CD4-positive, alpha-beta T cell treated with Interleukin-10 for 1 hour (primary cell): ENCODE results near the gene TUNAR.

Experiments used
- DNase-seq: peaks from one replicate; pipeline ENCODE4 v3.0.0-alpha.2; 2020

Gene TUNAR

DNA sequence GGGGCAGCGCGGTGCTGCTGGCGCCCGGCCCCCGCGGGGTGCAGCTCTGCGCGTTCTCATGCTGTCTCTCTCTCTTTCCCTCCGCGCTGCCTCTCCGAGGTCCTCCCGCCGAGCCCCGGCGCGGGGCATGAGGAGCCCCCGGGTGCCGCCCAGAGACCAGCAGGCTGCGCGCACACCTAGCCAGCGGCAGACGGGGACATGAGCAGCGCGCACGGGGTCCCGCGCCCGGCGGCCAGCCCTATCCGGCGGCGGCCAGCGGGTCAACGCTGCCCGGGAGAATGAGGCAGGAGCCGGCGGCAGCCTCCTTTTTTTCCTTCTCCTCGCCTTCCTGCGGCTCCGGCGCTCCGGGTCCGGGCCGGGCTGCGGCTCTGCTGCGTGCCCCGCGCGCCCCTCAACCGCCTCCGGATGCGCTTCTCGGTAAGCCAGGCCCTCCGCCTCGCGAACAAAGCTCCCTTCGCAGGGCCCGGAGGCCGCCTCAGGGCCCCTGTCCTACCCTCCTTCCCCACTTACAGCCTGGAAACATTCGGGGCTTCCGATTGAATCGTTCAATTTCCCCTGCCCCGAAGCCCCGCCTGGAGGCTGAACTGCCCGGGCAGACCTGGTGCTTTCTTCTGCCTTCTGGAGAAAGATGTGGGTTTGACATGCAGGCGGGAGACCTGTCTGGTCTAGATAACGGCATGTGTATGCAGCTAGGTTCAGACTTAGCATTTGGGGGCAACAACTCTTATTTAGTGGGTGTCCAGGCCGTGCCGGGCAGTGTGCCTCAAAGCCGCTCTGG is at the start of gene TUNAR:
TSS of gene TUNAR (plus strand) at position 72 of the 778 bp plus-strand sequence.
- no peak for DNase-seq

DNA sequence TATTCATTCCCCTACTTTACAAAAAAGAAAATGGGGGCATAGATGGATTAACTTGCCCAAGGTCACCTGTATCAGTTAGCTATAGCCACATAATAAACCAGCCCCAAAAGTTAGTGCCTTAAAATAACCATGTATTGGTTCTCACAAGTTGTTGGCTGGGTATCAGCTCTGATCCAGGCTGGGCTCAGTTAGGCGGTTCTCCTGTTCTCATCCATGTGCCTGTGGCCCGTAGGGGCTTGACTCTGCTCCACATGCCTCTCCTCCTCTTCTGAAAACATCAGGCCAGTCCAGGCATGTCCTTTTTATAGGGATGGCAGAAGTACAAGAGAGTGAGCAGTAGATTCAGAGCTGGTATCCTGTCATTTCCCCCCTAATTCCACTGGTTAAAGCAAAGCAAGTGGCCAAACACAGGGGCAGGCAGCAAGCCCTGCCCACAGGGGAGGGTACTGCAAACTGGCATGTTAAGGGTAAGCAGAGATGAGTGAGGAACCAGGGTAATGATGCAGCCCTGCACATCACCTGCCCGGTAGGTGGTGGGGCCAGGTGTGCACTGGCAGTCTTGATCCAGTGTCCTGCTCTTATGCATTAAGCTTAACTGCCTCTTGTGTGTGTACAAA is 47.9 kb upstream of the TUNAR start:
- DNase-seq = no peak

DNA sequence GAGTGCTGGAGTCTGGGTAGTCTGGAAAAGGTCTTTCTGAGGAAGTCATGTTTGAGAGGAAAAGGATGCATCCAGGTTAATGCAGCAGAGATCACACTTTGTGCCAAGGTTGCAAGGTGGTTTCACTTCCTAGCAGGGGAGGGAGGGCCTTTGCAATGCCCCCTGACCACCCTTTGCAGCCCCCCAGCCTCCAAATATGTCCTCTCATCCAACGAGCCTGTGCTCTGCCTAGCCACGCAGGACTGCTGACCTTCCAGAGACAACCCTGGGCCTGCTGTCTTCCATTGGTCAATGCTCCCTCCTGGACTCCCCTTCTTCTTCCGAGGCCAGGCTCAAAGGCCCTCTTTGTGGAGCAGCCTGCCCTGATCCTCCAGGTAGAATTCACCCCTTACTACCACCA is 47.3 kb upstream of the TUNAR start:
- DNase-seq = no peak

DNA sequence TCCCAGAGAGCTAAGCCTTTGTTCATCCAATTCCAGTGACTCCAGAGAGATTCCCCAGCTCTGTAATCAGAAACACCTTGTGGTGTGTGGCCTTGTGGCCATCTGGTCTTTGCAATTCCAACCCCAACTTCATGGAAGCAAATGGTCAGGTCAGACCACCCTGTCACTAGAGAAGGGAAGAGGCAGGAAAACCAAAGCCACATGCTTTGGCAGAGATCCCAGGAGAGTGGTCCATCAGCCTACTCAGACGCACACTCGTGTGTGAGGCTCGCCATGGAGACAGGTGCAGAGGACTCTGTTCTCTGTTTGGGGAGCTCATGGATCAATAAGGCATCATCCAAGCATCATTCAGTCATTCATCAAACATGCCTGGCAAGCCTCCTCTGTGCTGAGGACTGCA is 46.2 kb upstream of the TUNAR start:
- no peak for DNase-seq

DNA sequence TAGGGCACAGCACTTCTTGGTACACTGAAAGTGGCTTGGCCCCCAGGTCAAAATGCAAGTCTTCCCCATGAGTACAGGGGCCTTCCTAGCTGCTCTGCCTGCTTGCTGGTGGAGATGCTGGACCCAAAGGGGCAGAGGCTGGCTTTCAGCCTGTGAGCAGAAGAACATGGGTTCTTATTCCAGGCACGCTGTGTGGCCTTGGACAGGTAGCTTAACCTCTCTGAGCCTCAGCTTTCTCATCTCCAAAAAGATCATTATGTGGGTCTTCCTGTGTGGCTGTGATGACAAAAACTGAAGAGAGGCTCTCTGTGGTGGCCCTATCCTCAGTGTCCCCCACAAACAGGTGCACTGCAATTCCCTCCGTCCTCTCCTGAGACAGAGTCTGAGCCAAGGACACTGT is 45.6 kb upstream of the TUNAR start:
- DNase-seq = no peak

DNA sequence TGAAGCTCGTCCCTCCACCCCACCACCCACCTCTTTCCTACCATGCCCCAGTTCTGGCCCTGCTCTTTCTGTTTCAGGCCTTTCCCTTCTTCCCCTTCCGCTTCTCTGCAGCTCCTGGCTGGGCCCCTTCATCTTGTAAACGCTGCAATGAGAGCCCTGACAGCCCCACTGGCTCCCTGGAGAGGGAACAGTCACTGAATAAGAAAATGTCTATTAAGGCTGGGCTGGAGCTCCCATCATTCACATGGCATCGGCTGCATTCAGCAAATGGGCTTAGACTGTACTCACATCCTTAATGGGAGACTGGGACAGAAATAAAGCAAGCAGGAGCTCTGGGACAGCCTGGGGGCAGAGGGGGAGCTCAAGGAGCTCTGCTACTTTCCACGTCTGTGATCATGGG is 45.2 kb upstream of the TUNAR start:
- DNase-seq = no peak

DNA sequence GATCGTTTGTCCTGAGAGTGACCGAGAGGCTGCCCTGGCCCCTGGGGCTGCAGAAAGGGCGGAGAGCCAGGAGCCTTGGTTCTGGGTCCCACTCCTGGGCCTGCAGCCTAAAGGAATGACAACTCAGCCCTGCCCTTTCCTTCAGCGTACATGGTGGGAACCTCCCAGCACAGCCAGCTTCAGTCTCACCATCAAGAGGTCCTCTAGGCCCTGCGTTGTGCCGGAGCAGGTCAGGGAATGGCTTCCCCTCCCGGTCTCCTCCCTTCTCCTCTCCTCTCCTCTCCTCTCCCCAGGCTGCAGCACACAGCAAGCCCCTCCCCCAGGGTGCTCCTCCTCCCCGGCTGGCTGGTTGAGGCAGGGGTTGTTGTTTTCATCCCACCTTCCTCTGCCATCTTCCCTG is 44.6 kb upstream of the TUNAR start:
- DNase-seq = no peak

DNA sequence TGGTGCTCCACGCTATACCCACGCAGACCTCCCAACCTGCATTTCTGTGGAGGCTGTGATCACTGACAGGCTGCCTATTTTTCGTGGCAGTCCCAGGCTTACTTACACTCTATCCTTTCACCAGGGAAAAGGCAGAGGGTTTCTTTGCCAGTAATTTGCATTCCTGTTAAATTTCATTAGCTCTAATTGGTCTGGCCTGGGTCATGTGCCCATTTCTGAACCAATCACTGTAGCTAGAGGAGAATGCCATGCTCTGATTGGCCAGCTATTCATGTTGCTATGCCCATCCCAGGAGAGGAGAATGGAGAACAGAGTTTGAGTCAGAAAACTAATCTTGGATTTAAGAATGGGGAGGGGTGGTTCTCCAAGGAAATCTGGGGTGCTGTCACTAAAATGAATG is 43.2 kb upstream of the TUNAR start:
- no peak for DNase-seq

DNA sequence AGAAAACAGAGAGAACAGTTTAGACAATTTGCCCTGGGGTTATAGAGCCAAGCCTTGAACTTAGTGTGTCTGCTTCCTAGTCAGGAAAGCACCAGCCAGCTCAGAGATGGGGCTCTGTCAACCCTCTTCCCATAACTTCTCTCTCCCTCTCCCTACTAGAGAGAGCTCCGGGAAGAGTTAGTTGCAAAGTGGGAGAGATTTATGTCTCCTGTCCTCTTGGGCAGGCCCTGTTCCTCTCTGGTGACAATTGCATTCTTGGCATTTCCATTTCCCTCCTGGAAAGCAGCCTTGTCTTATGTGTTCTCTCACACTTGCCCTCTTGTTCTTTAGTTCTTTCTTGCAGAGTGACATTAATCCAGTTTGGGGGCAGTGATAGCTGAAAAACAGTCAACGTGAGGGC is 42.1 kb upstream of the TUNAR start:
- no peak for DNase-seq

DNA sequence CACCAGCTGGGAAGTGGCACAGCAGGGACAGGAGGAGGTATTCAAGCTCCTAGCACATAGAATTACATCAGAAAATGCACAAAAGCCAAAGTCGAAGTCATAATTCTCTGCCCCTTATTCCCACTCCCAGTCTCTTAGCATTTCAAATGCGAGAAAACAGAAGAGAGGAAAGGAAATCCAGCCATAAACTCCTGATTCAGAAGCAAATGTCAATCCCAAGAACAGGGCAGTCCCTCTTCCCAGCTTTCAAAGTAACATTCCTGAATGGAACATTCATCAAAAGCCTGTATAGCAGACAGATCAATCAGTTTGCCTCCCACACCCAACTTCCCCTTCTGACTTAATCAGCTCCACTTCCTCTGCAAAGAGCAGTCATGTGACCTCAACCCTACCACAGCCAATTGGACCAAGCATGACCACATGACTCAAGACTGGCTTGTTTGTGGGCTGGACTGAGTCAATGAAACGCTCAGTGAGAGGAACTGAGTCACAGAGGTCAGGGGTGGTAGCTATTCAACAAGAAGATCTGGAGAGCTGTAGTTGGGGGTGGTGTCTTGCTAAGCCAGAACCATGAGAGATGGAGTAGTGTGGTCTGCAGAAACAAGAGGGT is 41.4 kb upstream of the TUNAR start:
- DNase-seq = no peak

DNA sequence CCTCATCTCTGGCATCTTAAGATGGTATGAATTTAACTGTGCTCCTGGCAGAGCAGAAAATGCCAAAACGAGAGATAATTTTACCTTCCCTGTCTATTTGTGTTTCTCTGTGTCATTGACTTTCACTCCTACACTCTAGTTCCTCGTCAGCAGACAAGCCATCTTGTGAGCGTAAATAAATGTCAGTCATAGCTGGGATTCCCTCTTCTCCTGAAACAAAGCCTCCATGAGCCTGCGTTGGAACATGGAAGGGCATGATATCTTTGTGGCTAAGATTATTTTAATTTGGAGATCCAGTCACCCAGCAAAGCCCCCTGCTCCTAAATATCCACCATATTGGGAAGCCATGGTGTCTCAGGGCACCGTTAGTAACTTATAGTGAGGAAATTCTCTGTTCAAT is 37.8 kb upstream of the TUNAR start:
- DNase-seq = no peak

DNA sequence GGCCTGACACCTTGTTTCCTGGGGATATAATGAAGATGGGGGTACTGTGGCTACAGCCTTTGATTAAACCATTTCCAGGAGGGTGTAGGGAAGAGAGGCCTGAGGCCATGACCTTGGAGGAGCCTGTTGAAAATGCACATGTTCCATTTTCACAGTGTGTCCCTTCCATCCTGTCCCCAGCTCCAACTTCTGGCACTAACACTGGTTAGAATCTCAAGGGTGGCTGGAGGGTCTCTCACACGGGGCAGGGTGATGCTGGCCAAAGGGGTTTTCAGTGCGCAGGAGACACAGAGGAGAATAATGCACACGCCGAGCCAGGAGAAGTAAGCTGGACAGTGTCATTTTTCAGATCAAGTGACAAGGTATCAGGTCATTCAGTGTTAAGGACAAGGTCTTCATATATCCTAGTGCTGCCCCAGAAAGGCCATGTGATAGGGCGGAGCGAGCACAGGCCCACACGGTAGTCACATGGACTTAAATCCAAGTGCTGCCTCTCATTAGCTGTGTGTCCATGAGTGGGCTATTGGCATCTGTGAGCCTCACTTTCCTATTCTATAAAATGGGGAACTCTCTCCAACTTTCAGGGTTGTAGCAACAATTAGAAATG is 36.4 kb upstream of the TUNAR start:
- DNase-seq = no peak

DNA sequence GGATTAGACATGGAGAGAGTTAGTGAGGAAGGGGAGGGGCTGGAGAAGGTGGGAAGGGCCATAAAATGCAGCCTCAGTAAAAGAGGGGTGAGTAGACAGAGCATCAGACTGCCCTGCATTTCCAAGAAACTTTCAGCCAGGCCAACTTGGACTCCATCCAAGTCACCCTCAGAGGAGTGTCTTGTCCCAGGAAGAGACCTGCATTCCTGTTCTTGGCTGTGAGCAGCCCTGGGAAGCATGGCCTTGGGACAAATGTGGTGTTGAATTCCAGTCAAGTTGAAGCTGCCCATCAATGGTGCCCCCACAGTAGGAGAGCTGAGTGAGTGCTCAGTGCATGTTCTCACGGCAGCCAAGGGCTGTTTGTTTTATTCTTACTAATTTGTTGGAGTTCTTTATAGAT is 35.0 kb upstream of the TUNAR start:
- no peak for DNase-seq

DNA sequence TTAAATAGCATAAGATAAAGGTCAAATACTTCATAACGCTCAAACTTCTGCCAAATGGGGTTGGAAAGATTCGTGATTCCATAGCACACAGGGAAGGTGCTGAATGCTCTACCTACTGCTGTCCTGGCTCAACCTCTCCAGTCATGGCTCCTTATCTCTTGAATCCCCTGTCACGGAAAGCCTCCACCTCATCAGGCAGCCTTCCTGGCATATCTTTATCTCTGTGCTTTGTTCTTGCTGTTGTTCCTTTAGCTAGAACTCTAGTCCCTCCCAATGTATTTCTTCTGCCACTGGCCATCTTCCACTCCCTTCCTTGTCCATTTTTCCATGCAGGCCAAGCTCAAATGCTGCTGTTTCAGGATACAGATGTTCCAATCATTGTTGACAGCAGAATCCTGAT is 26.9 kb upstream of the TUNAR start:
- no peak for DNase-seq

DNA sequence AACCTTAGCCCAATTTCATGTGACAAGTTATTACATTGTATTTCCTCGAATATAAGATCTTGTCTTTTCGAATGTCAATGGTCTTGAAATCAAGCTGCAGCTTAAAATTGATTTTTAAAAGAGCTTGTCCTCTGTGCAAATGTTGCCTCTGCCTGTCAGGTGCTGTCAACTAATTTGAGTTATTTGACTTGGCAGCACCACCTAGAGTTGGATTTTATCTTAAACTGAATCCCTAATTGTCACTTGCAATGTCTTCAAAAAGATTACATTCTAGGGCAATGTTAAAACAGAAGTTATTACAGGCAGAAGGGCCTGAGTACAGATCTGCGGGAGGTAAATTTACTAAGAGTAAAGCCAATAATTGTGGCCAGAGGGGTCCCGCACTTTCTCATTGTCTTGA is 26.2 kb upstream of the TUNAR start:
- no peak for DNase-seq

DNA sequence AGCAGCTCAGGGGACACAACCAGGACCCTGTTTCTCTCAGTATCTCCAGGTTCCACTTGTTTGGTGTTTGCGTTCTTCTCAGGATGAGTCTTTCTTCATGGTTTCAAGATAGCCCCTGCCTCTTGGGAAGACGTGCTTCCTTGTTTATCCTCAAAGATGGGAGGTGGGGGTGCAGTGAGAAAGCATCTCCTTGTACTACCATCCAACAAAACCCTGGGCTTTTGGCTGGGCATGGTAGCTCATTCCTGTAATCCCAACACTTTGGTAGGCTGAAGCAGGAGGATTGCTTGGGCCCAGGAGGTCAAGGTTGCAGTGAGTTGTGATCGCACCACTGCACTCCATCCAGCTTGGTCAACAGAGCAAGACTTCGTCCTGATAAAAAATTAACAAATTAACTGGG is 21.0 kb upstream of the TUNAR start:
- DNase-seq = no peak

DNA sequence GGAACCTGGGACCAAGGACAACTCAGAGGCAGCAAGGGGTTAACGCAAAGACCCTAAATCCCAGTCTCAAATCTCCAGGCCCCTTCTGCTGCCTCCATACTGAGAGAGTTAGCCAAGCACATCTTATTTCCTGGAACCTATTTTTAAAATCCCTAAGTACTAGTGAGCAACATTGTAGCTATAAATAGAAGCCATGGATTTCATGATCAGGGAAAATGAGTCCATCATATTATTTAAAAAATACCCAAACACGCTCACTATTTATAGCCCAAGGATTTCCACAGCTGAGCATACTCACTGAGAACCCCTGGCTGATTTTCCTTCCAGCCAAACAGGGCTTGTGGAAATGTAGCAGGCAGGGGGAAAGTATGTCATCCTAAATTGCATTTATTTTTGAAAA is 19.4 kb upstream of the TUNAR start:
- DNase-seq = no peak

DNA sequence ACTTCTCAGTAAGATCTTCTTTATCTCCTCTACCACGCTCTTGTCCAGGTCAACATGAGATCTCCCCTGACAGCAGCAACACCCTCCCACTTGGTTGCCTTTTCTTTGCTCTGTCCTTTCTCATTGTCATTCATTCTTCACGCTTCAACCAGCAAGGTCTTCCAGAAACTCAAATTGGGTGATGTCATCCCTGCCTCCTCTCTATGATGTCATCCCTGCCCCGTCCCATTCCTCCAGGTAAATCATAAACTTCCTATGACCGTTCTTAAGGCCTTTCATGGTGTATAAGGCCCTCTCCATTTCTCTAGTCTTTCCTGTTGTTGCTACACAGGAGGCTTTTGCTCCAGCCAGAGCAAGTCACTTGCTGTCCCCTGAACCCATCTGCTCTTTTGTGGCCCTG is 17.7 kb upstream of the TUNAR start:
- DNase-seq = no peak

DNA sequence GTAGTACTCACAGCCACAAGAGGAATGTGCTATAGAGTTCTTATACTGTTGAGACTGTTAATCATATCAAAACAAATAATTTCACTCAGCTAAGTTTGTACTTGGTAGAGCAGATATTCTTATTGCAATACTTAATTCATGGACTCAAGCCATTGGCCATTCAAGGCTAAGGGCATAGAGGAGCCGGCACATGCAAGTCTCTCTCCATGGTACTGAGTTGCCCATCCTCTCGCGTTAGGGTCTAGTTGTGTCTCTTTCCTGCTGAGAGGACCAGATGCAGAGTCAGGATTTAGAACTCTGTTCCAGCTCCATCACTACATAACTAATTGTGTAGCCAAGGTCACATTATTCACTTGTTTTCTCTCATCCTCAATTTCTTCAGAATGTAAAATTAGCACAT is 14.4 kb upstream of the TUNAR start:
- DNase-seq = no peak

DNA sequence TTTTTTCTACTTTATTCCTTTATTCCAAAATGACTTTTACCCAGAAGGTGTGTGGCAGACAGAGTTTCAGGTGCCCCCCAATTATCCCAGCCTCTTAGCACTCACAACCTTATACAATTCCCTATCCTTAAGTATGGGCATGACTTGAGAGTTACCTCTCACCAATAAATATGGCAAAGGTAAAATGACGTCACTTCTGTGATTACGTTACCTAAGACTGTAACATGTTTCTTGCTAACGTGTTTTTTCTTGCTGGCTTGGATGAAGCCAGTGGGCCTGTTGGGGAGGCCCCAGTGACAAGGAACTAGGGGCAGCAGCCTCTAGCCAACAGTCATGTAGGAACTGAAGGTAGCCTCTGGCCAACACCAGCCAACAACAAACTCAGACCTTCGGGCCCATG is 13.3 kb upstream of the TUNAR start:
- DNase-seq = no peak

DNA sequence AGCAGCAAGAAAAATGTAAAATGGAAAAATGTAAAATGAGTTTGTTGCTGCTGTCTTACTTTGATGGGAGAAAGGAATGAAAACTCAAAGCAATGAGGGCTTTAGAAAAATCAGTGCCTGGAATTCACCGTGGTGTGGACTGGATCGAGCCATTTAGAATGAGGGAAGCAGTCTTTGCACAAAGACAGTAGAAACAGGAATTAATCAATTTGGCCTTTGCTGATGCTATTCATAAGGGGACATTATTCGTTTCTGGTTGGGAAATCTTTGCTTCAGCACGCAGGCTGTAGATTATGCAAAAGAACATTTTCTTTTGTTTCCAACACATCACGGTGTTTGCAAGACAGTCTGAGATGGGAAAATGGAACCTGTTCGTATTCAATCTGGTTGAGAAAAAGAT is 6.9 kb upstream of the TUNAR start:
- no peak for DNase-seq

DNA sequence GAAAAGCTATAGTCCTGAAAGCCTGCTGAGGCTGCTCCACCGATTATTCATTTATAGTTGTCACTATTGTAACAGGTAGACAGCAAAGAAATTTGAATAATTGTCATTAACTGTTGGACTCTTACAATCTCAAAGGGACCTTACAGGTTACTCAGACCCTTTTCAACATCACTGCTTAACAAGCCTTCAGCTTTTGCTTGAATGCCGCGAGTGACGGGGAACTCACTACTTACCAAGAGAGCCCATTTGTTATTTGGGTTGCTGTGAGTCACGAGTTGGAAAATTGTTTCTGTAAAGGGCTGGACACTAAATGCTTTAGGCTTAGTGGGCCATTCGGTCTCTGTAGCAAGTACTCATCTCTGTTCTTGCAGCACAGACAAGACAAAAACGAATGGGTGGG is 5.9 kb upstream of the TUNAR start:
- DNase-seq = no peak

DNA sequence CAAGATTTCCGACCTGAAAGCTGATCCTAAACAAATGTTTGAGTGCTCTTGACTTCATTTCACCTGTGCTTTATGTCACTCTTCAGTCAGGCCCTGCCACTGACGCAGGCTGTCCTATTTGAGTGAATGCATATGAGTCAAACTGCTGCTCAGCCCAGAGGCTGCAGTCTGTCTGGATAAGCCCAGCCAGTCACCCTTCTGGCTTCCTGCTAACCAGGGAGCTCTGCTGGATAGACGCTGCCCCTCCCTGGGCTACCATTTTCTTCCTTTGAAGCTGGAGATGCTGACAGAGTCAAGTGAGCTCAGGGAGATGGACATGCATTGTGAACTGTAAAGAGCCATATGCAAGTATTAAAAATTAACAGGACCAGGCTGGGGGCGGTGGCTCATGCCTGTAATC is 5.1 kb upstream of the TUNAR start:
- no peak for DNase-seq

DNA sequence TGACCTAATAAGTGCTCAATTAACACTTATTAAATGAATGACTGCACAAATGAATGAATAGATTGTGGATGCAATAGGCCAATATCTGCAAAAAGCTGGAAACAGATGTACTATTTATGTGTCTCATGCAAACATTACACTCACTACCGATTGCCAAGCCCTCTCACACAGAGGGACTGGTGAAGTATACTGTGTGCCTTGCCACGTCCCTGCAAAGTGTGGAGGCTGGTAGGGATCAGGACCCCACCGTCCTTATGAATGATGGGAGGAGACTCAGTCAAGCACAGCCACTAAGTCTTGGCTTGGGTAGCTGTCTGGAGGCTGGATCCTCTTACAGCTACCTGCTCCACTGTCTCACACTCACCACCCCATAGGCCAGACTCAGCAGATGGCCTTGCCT is 3.9 kb upstream of the TUNAR start:
- DNase-seq = no peak
